Measurements from ENCODE around the gene PROSER3. TPM values are rescaled to one million over a fixed set of nuclear protein-coding genes. Genes with fewer than 3 reads are reported as not detected.

Gene PROSER3
- total RNA-seq (2011; cell fraction: chromatin; rRNA removed; ENCODE audit: low replicate concordance): 64.1 and 158 TPM in 2 replicates
- 52.5 and 58.5 TPM in 2 replicates for total RNA-seq (2011; cell fraction: nucleolus; rRNA removed)
- 66.7 and 109 TPM in 2 replicates for total RNA-seq (2011; cell fraction: nucleoplasm; rRNA removed)
- total RNA-seq (2014; rRNA removed): 3.5 and 8.6 TPM in 2 replicates
- total RNA-seq (2014; rRNA removed; fragmentation: Illumina TruSeq; extraction: Trizol): 4.2 and 5.1 TPM in 2 replicates
- 4.3 and 5.7 TPM in 2 replicates for total RNA-seq (2015; rRNA removed; fragmentation: Illumina TruSeq; extraction: Trizol)
- 33.2 and 39.5 TPM in 2 replicates for total RNA-seq (2021)
- polyA plus RNA-seq (2011; rRNA removed): 6.3 and 14.0 TPM in 2 replicates
- 7.7 and 11.7 TPM in 2 replicates for polyA plus RNA-seq (2011; cell fraction: cytosol; rRNA removed)
- polyA plus RNA-seq (2011; cell fraction: nucleus; rRNA removed): 29.7 and 50.1 TPM in 2 replicates
- polyA plus RNA-seq (2012): 17.2 and 22.4 TPM in 2 replicates
- polyA plus RNA-seq (2014; fragmentation: Illumina TruSeq; extraction: Trizol): 32.4 and 33.3 TPM in 2 replicates
- polyA plus RNA-seq (2014; fragmentation: Nextera tagmentation; extraction: Ambion mirVana): 1 to 10 TPM; 1.0 to 1.5 TPM
- 12.8 and 14.7 TPM in 2 replicates for polyA plus RNA-seq (2014; rRNA removed)
- polyA minus RNA-seq (2011; rRNA and poly(A)+ RNA removed): 9.2 and 10.3 TPM in 2 replicates
- polyA minus RNA-seq (2011; cell fraction: cytosol; rRNA and poly(A)+ RNA removed): 15.5 and 16.1 TPM in 2 replicates
- polyA minus RNA-seq (2011; cell fraction: nucleus; rRNA and poly(A)+ RNA removed): 10.3 and 12.0 TPM in 2 replicates
- percentile 71 among the genes with signal in this experiment for Bru-seq, nascent RNA
- percentile 63 among the genes with signal in this experiment for BruChase-seq, experiment 1, labeled RNA remaining after a 2-hour chase
- BruChase-seq, experiment 2, labeled RNA remaining after a 6-hour chase: percentile 68 among the genes with signal in this experiment
- long read RNA-seq, experiment 1, partial matches to known transcripts: 0 of 13 reads
- long read RNA-seq, experiment 1, other reads (novel, unspliced or antisense): 13 of 13 reads
- long read RNA-seq, experiment 2, partial matches to known transcripts: 0 of 1 reads
- long read RNA-seq, experiment 2, other reads (novel, unspliced or antisense): 1 of 1 reads
- long read RNA-seq, experiment 3: 0 reads

- ATAC-seq (peak; percentile 98), DNase-seq (ENCODE audit: extremely low read depth in 1 of 4, low spot score in 3 of 4) (peak; percentile 96 to 99 (median 98)), FAIRE-seq (peak; percentile 100)
- Histone ChIP-seq H2AFZ (ENCODE audit: low read depth, low read length) (peak within 1 kb of the TSS; percentile 90), H3K9me1 (ENCODE audit: control insufficient read depth, insufficient read depth, low read length) (no peaks in the 10 kb centered on the region), H3K4me3 (peak within 1 kb of the TSS; percentile 80), H3K9ac (ENCODE audit: insufficient read depth in 1 of 2, low read depth in 2 of 2, low read length in 2 of 2) (peak within 1 kb of the TSS; percentile 93 to 97), H3K79me2 (ENCODE audit: control insufficient read depth, insufficient read depth, low read length) (peaks cover 17% of the 10 kb centered on the region), H4K20me1 (replicated peaks; ENCODE audit: control insufficient read depth, insufficient read depth, low read length) (no peaks in the 10 kb centered on the region; the same call in 1 of the 2 replicates), H3K27me3 (ENCODE audit: control insufficient read depth in 2 of 2, insufficient read depth in 2 of 2, low read length in 2 of 2) (no peaks in the 10 kb centered on the region), H3K4me1 (replicated peaks in 1 of 2; ENCODE audit: control insufficient read depth in 2 of 2, insufficient read depth in 2 of 2, low read length in 2 of 2) (peaks cover 13 to 37% of the 10 kb centered on the region in 2 experiments), H3K27ac (ENCODE audit: extremely low read depth, low read depth, low read length) (peak within 1 kb of the TSS; percentile 96), H3K4me2 (ENCODE audit: insufficient read depth, low read length) (peak within 1 kb of the TSS; percentile 85), H3K9me3 (replicated peaks; ENCODE audit: control insufficient read depth, insufficient read depth, low read depth, low read length) (no peaks in the 10 kb centered on the region; the same call in 1 of the 2 replicates), H3K36me3 (ENCODE audit: control insufficient read depth, insufficient read depth, low read length) (peaks cover 36% of the 10 kb centered on the region; the same call in 2 of the 3 replicates)
- 2% methylated on average over 49 of the region's 53 CpGs for WGBS (ENCODE audit: insufficient coverage, low coverage, missing lambda C conversion rate)
- POLR2A ChIA-PET: interaction anchor here (0.6 to 2.2 kb wide), 5 partner anchors 10 to 435 kb away, joined by 3 to 12 read pairs (median 3); partner anchors contain the start of genes LIN37, PSENEN and U2AF1L4
- in situ Hi-C loops (cut with MboI): no loop called here
- BruUV-seq (replicated peaks): TSS peak; percentile 78
- CTCF ChIA-PET (ENCODE audit: low intra/inter-chr PET ratio): no interaction called here
- intact Hi-C loops (cut with micrococcal nuclease): no loop called here
- TF ChIP-seq ZBTB26 (CRISPR knock-in tag; IDR thresholded peaks at IDR 0.05) (no peak), TAF7 (tag; IDR thresholded peaks at IDR 0.05) (no peak), NR2C2 (CRISPR knock-in tag; IDR thresholded peaks at IDR 0.05) (peak; percentile 66; the same call in 1 of the 2 replicates), NR2C2 (tag; IDR thresholded peaks at IDR 0.05) (peak; percentile 97), ID3 (CRISPR knock-in tag; IDR thresholded peaks at IDR 0.05) (no peak), ID3 (tag; IDR thresholded peaks at IDR 0.05) (peak; percentile 44; the same call in 1 of the 2 replicates), PRDM10 (IDR thresholded peaks at IDR 0.05; ENCODE audit: partially characterized antibody) (peak; percentile 97), HES1 (IDR thresholded peaks at IDR 0.05; ENCODE audit: low read depth) (peak; percentile 23; the same call in 1 of the 2 replicates), KLF13 (tag; IDR thresholded peaks at IDR 0.05; ENCODE audit: borderline replicate concordance, low read depth) (0 out of 2 replicates have a peak, but pooled peaks have one; percentile 37)
Observed at GRCh38 chr19:35757749-35758608, at the start of gene PROSER3. PROSER3 (plus strand) TSS chr19:35758176; CDS start chr19:35758216, 40 bp downstream.

All from K562 (cell line).